Posterior cingulate gyrus (tissue), 11 donors: Measurements from ENCODE around the gene RAP1B.
"Not testable (repeated sequence)": the region's sequence is repeated elsewhere in the genome, so short reads cannot be mapped to it uniquely, and the experiment has no call there.

Experiments used
- DNase-seq, 10 donors: peaks; one replicate each; pipeline versions ENCODE4 v3.0.0 to v3.0.0-alpha.2; 2020 to 2021; ENCODE audit warnings: mixed read lengths in 3 of 10
- intact Hi-C: fragments of 100-400 bp; cut with DNase I; formaldehyde crosslinking; loops from one replicate; pipeline ENCODE4 v1.15.1; 2023

Gene RAP1B

DNA sequence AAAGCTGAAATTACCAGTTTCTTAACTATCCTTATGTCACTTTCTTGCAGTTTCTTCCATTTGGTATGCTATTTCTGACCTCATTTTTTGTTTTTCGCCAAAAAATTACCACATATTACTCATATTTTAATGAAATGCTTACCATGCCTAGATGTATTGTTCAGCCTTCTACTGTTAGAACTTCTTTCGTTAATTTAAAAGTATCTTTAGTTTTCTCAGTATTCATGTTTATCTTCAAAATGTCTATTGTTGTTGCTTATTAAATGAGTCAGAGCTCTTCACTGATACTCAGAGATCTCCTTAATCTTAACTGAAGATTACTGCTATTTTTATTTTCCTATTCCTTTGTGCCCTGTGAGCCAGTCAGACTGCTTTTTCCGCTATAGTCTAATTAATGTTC, 20.5 kb downstream of the RAP1B start:
- intact Hi-C loops: no loop called here
- DNase-seq: no peak

GRCh38 chr12:68632486-68632885, 21.8 kb downstream of the RAP1B start:
- intact Hi-C loops: no loop called here

DNA sequence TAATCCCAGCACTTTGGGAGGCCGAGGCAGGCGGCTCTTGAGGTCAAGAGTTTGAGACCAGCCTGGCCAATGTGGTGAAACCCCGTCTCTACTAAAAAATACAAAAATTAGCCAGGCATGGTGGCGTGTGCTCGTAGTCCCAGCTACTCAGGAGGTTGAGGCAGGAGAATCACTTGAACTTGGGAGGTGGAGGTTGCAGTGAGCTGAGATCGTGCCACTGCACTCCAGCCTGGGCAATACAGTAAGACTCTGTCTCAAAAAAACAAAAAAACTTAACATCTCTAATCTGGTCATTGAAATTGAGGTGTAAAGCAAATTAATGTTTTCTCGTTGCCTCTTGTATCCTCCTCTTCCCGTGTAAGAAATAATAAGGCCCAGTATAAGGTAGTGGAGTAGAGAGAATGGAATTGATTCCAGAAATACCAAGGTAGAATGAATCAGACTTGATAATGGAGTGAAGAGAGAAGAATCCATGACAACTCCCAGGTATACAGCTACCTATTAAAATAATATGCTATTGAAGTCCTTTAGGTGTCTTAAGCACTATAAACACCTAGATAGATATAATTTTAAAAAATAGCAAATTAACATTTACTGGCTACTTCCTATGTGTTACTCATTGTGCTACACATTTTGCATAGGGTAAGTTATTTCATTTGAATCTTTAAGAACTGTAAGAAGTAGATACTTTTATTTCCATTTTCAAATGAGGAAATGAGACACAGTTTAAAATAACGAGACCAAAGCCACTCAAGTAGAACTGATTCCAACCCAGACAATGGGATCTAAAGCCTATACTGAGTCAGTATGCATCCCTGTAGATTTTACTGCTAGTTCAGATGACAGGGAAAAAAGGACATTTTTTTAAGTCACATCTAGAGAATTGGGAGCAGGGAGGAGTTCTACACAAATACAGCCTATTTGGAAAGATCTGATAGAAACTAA, 23.2 kb downstream of the RAP1B start:
- intact Hi-C loops: no loop called here
- no peak for DNase-seq

More at GRCh38 chr12:68632486-68632885, 21.8 kb downstream of the RAP1B start:
- no peak for DNase-seq

- intact Hi-C loops: no loop called here
- DNase-seq: no peak
Observed at GRCh38 chr12:68636268-68636667, 25.6 kb downstream of the RAP1B start.

- DNase-seq, intact Hi-C loops: not testable (repeated sequence)
Observed at GRCh38 chr12:68637439-68637838, 26.7 kb downstream of the RAP1B start.

DNA sequence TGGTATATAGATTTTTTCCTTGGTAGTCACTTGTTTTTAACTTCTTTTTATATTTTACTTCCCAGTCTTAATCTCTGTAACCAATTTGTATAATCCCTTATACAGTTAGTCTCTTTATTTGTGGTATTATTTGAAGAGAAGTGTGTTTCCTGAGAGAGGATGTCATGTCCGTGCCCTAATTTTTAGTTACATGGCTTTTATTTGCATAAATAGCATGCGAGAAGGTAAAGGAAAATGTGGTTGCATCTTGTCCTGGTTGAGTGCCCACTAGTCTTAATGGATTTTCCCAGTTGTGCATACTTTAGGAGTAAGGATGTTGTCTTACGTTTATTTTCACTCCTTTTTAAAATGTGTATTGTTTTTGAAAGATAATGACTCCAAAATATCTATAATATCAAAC, 27.5 kb downstream of the RAP1B start:
- intact Hi-C loops: no loop called here

DNA sequence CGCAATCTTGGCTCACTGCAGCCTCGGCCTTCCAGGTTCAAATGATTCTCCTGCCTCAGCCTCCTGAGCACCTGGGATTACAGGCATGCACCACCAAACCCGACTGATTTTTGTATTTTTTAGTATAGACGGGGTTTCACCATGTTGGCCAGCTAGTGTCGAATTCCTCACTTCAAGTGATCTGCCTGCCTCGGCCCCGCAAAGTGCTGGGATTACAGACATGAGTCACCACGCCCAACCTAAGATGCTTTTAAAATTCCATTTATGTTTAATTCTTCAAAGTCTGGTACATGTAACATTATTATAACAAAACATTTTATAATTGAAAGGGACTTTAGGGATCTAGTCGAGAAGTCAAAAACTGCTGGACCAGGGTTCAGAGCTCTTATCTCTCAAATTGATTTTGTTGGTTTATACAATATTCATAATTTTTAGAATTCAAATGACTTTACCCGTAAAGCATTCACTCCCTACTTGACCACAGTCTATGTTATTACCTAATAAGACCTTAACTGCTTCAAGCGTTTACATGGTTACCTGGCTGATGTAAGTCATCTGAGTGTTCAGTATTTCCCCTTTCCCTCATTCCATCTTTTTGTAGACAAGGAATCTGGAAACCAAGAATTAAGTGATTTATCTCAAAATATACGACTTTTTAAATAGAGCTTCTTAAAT, 28.2 kb downstream of the RAP1B start:
- intact Hi-C loops: no loop called here
- DNase-seq: peak in 1 of 10 donors; percentile 38

More for the DNA sequence above, 27.5 kb downstream of the RAP1B start:
- DNase-seq: no peak

GRCh38 chr12:68639396-68639767, 28.7 kb downstream of the RAP1B start:
- no peak for DNase-seq
- intact Hi-C loops: no loop called here

GRCh38 chr12:68641138-68641537, 30.4 kb downstream of the RAP1B start:
- DNase-seq: no peak
- intact Hi-C loops: no loop called here

GRCh38 chr12:68646484-68646883, 35.8 kb downstream of the RAP1B start:
- intact Hi-C loops: no loop called here

DNA sequence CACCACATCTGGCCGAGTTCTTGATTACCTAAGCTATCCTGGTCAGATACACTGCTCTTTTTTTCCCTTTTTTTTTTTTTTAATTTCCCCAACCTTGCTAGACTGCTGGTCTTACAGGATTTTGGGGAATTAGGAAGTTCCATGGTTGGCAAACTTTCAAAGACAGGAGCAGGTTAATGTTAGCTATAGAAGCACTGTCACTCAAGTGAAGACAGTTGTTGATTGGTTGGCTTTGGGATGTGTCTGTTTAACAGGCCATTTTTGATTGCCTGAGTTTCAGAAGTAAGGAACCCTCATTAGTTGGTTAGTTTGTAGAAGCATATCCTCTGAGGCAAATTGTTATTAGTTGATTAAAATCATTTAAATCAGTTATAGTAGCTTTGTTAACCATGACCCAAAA, 36.8 kb downstream of the RAP1B start:
- intact Hi-C loops: no loop called here

More at GRCh38 chr12:68646484-68646883, 35.8 kb downstream of the RAP1B start:
- DNase-seq: no peak

GRCh38 chr12:68648179-68648578, 37.5 kb downstream of the RAP1B start:
- intact Hi-C loops: no loop called here

More for the DNA sequence above, 36.8 kb downstream of the RAP1B start:
- DNase-seq: no peak

GRCh38 chr12:68665016-68665569, 54.4 kb downstream of the RAP1B start:
- intact Hi-C loops: no loop called here
- no peak for DNase-seq

More at GRCh38 chr12:68648179-68648578, 37.5 kb downstream of the RAP1B start:
- DNase-seq: no peak

DNA sequence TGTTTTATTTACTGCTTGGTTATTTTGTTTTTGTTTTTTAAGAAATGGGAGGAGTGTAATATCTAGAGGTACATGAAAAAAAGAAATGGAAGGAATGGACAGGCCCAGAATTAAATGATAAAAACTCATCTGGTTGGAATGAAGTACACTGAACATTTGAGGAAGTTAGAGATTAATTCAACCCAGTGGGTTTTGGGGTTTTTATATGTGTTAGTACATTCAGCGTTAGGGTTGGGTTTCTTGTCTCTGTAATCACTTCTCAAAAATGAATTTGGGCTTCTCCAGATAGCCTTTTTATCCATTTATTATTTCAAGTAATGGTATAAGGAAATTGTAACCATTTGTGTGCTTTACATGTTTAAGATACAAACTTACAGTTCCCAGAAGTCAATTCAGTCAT, 56.6 kb downstream of the RAP1B start:
- DNase-seq: no peak
- intact Hi-C loops: no loop called here

GRCh38 chr12:68667896-68668295, 57.2 kb downstream of the RAP1B start:
- DNase-seq: no peak
- intact Hi-C loops: no loop called here

- intact Hi-C loops: no loop called here
Observed at GRCh38 chr12:68671179-68671578, 60.5 kb downstream of the RAP1B start.

GRCh38 chr12:68673788-68674187, 63.1 kb downstream of the RAP1B start:
- DNase-seq: no peak
- intact Hi-C loops: no loop called here

More at GRCh38 chr12:68671179-68671578, 60.5 kb downstream of the RAP1B start:
- no peak for DNase-seq

DNA sequence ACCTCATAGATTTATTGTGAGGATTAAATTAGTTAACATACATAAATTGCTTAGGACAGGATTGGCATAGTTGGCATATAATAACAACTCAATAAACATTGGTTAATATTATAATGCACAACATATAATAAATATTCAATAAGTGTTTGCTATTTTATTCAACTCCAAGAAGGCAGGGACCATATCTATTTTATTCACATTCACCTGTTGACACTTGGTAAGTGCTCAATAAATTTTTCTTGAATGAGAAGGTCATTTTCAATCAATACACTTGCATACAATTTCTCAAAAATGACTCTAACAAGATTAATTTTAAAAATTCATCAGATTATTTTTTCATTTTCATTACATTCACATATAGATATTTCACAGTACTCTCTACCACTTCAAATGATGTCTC, 63.7 kb downstream of the RAP1B start:
- DNase-seq: no peak
- intact Hi-C loops: no loop called here

- intact Hi-C loops: no loop called here
- no peak for DNase-seq
Observed at GRCh38 chr12:68675101-68675842, 64.6 kb downstream of the RAP1B start.

DNA sequence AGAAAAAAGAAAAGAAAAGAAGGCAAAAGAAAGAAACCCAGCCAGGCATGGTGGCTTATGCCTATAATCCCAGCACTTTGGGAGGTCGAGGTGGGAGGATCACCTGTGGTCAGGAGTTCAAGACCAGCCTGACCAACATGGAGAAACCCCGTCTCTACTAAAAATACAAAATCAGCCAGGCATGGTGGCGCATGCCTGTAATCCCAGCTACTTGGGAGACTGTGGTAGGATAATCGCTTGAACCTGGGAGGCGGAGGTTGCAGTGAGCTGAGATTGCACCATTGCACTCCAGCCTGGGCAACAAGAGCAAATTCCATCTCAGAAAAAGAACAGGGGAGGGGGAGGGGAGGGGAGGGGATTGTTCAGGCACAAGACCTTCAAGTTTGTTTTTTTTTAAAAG, 66.2 kb downstream of the RAP1B start:
- DNase-seq, intact Hi-C loops: not testable (repeated sequence)

DNA sequence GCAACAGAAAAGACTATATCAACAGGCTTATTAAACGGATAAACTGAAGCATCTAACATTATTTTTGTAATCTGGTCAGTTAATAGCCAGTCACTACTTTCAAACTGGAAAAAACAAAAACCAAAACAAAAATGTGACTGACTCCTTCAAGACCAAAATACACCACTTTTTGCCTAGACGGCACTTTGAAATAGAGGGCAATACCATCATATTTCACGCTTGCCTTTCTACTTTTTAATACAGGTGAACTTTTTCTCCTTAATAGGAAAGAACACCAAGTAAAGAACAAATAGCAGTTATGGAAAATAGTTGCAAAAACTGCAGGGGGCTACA, 75.5 kb downstream of the RAP1B start:
- intact Hi-C loops: loop anchor here (1.0 to 10.0 kb wide), 4 partner anchors 61 to 351 kb away; partner anchors contain the start of genes MDM1 and SLC35E3
- no peak for DNase-seq
